ENCODE results near the gene PIGL.

PIGL gene

DNA sequence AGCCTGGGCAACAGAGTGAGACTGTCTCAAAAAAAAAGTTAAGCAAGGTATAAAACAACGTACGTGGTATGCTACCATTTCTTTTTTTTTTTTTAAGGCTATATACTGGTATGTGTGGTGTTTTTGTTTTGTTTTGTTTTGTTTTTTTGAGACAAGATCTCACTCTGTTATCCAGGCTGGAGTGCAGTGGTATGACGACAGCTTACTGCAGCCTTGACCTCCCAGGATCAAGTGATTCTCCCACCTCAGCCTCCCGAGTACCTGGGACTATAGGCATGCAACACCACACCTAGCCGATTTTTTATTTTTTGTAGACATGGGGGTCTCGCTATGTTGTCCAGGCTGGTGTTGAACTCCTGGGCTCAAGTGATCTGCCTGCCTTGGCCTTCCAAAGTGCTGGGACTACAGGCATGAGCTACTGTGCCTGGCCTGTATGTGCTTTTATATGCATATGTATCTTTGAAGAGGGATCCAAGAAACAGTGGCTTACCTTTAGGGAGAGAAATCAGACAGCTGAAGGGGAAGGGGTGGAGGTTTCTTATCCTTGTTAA lies 129.8 kb downstream of the PIGL start:
- H3K4me2 ChIP-seq (ENCODE audit: low read length) = no peak overlapping the region
- H3K9me3 ChIP-seq (replicated peaks; ENCODE audit: low read length) = no peaks in the 10 kb centered on the region
- no peaks in the 10 kb centered on the region for H3K27me3 ChIP-seq (ENCODE audit: control insufficient read depth, insufficient read depth, low read length)
- H3K4me3 ChIP-seq (ENCODE audit: low read length) = no peak overlapping the region
- no peak overlapping the region for H3K9ac ChIP-seq (ENCODE audit: low read depth, low read length)
- peaks cover 9% of the 10 kb centered on the region for H3K36me3 ChIP-seq (ENCODE audit: insufficient read depth, low read length)
- peaks cover 5% of the 10 kb centered on the region for H3K4me1 ChIP-seq (ENCODE audit: control insufficient read depth, insufficient read depth, low read length)

DNA sequence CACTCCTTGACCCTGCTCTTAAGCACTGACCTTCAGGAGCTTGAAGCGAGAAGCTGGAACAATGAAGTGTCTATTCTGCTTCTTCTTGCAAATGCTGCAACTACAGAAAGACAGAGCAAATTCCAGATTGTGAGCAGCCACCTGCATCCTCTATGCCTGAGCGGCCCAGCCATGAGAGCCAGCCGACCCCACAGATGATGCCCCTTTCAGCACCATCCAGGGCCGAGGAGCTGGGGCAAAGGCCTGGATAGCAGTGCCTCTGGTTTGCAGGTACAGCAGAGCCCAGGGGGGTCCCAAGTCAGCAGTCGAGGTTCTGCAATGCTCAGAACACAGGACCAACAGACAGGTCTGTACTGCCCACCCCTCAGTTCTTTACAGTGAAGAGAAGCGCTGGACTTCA lies 131.6 kb downstream of the PIGL start:
- Histone ChIP-seq H3K9ac (ENCODE audit: low read depth, low read length) (no peak overlapping the region), H3K27me3 (ENCODE audit: control insufficient read depth, insufficient read depth, low read length) (no peaks in the 10 kb centered on the region), H3K36me3 (ENCODE audit: insufficient read depth, low read length) (peaks cover 9% of the 10 kb centered on the region), H3K9me3 (replicated peaks; ENCODE audit: low read length) (no peaks in the 10 kb centered on the region), H3K4me3 (ENCODE audit: low read length) (no peak overlapping the region), H3K4me1 (ENCODE audit: control insufficient read depth, insufficient read depth, low read length) (peaks cover 8% of the 10 kb centered on the region), H3K4me2 (ENCODE audit: low read length) (no peak overlapping the region)

DNA sequence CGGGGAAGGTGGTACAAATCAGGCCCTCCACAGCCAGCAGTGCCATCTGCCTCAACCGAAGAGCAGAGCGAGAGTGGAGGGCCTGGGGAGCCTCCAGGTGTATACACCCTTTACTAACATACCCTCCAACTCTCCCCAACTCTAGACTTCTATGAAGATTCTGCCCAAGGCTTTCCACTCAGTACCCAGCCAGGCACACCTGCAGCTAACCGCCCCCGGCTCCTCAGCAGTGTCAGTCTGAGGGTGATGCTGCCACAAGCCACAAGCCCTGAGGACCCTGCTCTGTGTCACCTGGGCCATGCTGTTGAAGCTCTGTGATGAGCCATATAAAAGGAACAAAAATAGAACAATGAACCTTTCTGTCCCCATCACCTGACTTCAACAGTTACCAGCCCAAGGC lies 132.4 kb downstream of the PIGL start:
- Histone ChIP-seq H3K9ac (ENCODE audit: low read depth, low read length) (no peak overlapping the region), H3K4me3 (ENCODE audit: low read length) (no peak overlapping the region), H3K4me2 (ENCODE audit: low read length) (no peak overlapping the region), H3K36me3 (ENCODE audit: insufficient read depth, low read length) (peaks cover 5% of the 10 kb centered on the region), H3K4me1 (ENCODE audit: control insufficient read depth, insufficient read depth, low read length) (peaks cover 8% of the 10 kb centered on the region), H3K27me3 (ENCODE audit: control insufficient read depth, insufficient read depth, low read length) (no peaks in the 10 kb centered on the region), H3K9me3 (replicated peaks; ENCODE audit: low read length) (no peaks in the 10 kb centered on the region)

DNA sequence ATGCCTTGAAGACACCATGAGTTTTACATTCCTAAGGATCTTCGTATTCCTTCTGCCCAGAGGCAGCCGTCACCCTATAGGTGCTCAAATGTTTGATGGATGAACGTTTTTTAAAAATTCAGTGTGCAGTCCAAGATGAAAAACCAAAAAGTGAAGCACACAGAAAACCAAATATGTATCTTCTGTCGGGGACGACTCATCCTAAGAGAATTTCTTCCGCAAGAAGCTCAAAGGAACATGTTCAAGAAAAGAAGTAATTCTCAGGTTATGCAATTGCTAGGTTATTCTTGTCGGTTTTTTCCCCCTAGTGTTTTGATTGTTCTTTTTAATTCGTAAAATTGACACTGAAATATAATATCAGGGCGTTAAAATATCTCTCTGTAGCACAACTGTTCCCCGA lies 134.8 kb downstream of the PIGL start:
- H3K4me2 ChIP-seq (ENCODE audit: low read length) = peak overlapping the region; percentile 86
- no peaks in the 10 kb centered on the region for H3K27me3 ChIP-seq (ENCODE audit: control insufficient read depth, insufficient read depth, low read length)
- peak overlapping the region; percentile 68 for H3K9ac ChIP-seq (ENCODE audit: low read depth, low read length)
- H3K4me1 ChIP-seq (ENCODE audit: control insufficient read depth, insufficient read depth, low read length) = peaks cover 8% of the 10 kb centered on the region
- no peaks in the 10 kb centered on the region for H3K9me3 ChIP-seq (replicated peaks; ENCODE audit: low read length)
- H3K4me3 ChIP-seq (ENCODE audit: low read length) = peak overlapping the region; percentile 68
- H3K36me3 ChIP-seq (ENCODE audit: insufficient read depth, low read length) = peaks cover 4% of the 10 kb centered on the region

DNA sequence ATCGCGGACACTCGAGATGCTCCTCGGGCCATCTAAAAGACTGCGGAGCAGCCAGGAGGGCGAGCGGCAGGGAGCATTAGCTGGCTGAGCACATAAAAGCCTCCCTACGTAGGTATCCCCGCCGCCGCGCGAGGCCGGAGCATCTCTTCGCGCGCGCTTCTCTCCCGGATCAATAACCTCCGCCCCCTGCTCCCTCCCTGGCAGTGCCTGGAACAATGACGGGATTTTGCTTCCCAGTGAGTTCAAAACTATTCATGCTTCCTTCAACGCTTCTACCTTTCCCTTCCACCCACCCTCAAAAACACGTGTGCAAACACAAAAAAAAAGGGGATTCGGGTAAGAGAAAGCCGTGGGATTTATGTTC lies 135.3 kb downstream of the PIGL start:
- no peaks in the 10 kb centered on the region for H3K9me3 ChIP-seq (replicated peaks; ENCODE audit: low read length)
- peaks cover 8% of the 10 kb centered on the region for H3K4me1 ChIP-seq (ENCODE audit: control insufficient read depth, insufficient read depth, low read length)
- no peaks in the 10 kb centered on the region for H3K27me3 ChIP-seq (ENCODE audit: control insufficient read depth, insufficient read depth, low read length)
- peaks cover 4% of the 10 kb centered on the region for H3K36me3 ChIP-seq (ENCODE audit: insufficient read depth, low read length)
- peak overlapping the region; percentile 68 for H3K9ac ChIP-seq (ENCODE audit: low read depth, low read length)
- peak overlapping the region; percentile 86 for H3K4me2 ChIP-seq (ENCODE audit: low read length)
- peak overlapping the region; percentile 68 for H3K4me3 ChIP-seq (ENCODE audit: low read length)

DNA sequence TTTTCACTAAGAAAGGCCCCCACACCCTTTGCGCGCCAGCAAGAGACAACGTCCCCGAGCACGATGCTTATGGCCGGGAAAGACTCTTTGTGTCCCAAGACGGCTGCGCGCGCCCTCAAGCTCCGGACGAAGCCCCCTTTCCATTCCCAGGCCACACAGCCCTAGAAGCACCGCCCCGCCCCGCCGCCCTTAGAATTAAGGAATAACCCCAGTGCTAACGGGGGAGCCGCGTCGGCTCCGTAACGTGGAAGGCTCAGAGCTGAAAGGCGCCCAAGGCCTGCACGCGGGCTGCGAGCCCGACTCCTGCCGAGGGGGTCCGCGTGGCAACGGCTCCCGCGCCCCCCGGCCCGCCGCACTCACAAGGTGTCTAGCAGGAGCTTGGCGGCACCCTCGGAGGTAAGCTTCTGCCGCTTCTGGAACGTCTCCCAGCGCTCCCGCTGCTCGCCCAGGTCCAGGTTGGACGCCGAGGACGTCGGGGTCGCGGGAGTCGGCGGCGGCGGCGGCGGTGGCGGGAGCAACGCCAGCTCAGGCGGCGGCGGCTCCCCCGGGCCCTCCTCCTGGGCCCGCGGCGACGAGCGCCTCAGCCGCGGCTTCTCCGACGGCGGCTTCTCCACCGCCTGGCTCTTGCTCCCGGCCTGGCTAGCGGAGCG lies 135.8 kb downstream of the PIGL start:
- H3K4me2 ChIP-seq (ENCODE audit: low read length) = peak overlapping the region; percentile 86
- no peaks in the 10 kb centered on the region for H3K9me3 ChIP-seq (replicated peaks; ENCODE audit: low read length)
- H3K4me3 ChIP-seq (ENCODE audit: low read length) = peak overlapping the region; percentile 68
- H3K9ac ChIP-seq (ENCODE audit: low read depth, low read length) = peak overlapping the region; percentile 68
- H3K27me3 ChIP-seq (ENCODE audit: control insufficient read depth, insufficient read depth, low read length) = no peaks in the 10 kb centered on the region
- H3K36me3 ChIP-seq (ENCODE audit: insufficient read depth, low read length) = peaks cover 4% of the 10 kb centered on the region
- peaks cover 8% of the 10 kb centered on the region for H3K4me1 ChIP-seq (ENCODE audit: control insufficient read depth, insufficient read depth, low read length)

DNA sequence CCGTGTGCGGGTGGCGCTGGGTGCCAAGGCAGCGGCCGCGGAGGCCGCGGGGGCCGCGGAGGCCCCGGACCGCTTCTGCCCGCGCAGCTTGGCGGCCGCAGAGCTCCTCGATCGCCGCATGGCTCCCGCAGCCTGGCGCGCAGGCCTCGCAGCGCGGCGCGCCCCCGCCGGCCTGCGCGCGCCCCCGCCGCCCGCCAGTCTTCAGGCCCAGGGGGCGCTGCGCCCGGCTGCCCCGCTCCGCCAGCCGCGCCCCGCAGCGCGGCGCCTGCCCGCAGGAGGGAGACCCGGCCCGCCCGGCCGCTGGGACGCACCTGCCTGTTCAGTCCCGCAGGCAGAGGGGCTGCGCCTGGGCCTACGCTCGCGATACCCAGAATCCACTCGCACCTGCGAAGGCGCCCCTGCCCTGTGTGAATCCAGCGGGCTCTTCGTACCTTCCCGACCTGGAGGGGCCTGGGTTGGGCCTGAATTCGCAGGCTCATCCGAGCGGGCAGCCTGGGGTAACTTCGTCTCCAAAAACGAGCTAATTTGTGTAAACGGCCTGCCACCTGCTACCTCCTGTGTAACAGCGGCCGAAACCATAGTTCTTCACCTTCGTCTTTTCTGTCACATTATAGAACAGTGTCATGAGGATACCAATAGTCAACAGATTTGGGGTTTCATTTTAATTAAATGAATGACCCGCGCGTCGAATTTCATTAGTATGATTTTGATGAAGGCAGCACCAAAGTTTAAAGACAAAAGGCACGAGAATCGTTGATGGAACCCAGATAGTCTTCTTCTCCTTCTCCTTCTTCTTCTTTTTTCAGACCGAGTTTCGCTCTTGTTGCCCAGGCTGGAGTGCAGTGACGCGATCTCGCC lies 136.5 kb downstream of the PIGL start, which contains the start of gene CENPV:
CENPV (minus strand) TSS at position 153 of the 858 bp plus-strand sequence; CDS start at position 120, 33 bp downstream.
- H3K36me3 ChIP-seq (ENCODE audit: insufficient read depth, low read length) = peaks cover 1% of the 10 kb centered on the region

DNA sequence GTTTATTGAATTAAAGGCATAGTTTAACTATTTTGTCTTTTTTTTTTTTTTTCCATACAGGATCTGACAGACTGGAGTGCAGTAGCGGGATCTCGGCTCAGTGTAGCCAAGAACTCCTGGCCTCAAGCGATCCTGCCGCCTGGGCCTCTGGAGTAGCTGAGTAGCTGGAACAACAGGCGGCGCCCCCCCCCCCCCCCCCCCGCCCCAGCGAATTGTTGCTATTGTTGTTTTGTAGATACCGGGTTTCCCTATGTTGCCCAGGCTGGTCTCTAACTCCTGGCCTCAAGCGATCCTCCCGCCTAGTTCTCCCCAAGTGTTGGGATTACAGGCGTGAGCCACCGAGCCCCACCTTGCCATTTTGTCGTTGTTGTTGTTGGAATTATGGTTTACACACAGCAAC lies 137.6 kb downstream of the PIGL start:
- Histone ChIP-seq H3K4me3 (ENCODE audit: low read length) (no peak overlapping the region), H3K9me3 (replicated peaks; ENCODE audit: low read length) (no peaks in the 10 kb centered on the region), H3K9ac (ENCODE audit: low read depth, low read length) (no peak overlapping the region), H3K4me2 (ENCODE audit: low read length) (no peak overlapping the region), H3K4me1 (ENCODE audit: control insufficient read depth, insufficient read depth, low read length) (peaks cover 8% of the 10 kb centered on the region), H3K27me3 (ENCODE audit: control insufficient read depth, insufficient read depth, low read length) (no peaks in the 10 kb centered on the region), H3K36me3 (ENCODE audit: insufficient read depth, low read length) (no peaks in the 10 kb centered on the region)

More for the DNA sequence above, 136.5 kb downstream of the PIGL start, which contains the start of gene CENPV:
- peaks cover 8% of the 10 kb centered on the region for H3K4me1 ChIP-seq (ENCODE audit: control insufficient read depth, insufficient read depth, low read length)
- peak within 1 kb of the TSS; percentile 86 for H3K4me2 ChIP-seq (ENCODE audit: low read length)
- peak within 1 kb of the TSS; percentile 68 for H3K4me3 ChIP-seq (ENCODE audit: low read length)
- H3K27me3 ChIP-seq (ENCODE audit: control insufficient read depth, insufficient read depth, low read length) = no peaks in the 10 kb centered on the region
- H3K9ac ChIP-seq (ENCODE audit: low read depth, low read length) = peak within 1 kb of the TSS; percentile 68
- H3K9me3 ChIP-seq (replicated peaks; ENCODE audit: low read length) = no peaks in the 10 kb centered on the region

DNA sequence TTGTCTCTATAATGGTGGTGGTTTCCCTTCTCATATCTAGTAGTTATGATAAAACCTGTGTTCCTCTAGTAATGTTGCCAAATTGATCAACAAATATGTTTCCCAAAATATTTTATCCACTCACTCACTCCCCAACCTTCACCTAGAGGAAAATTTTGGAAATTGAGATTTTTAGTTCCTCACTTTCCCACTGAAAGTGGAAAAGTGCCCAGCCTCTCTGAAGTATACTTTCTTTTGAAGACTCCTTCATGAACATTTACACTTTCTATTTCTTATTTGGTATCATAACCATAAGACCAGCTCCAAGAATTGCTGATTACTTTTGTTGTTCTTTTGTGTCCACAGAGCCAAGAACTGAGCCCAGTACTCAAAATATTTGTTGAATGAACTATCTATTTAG lies 141.4 kb downstream of the PIGL start:
- Histone ChIP-seq H3K9me3 (replicated peaks; ENCODE audit: low read length) (no peaks in the 10 kb centered on the region), H3K4me2 (ENCODE audit: low read length) (no peak overlapping the region), H3K27me3 (ENCODE audit: control insufficient read depth, insufficient read depth, low read length) (no peaks in the 10 kb centered on the region), H3K36me3 (ENCODE audit: insufficient read depth, low read length) (no peaks in the 10 kb centered on the region), H3K4me1 (ENCODE audit: control insufficient read depth, insufficient read depth, low read length) (no peaks in the 10 kb centered on the region), H3K9ac (ENCODE audit: low read depth, low read length) (no peak overlapping the region), H3K4me3 (ENCODE audit: low read length) (no peak overlapping the region)

DNA sequence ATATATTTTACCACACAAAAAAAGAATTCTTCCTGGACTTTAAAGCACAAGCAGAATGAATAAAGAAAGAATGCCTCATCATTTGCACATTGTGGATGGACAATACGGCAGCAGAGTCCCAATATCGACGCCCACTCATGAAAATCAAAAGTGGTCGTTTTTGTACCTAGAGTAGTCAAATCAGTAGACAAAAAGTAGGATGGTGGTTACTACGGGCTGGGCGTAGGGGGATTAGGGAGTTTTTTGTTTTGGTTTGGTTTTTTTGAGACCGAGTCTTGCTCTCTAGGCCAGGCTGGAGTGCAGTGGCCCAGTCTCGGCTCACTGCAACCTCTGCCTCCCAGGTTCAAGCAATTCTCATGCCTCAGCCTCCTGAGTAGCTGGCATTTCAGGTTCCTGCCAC lies 144.9 kb downstream of the PIGL start:
- Histone ChIP-seq H3K9me3 (replicated peaks; ENCODE audit: low read length) (no peaks in the 10 kb centered on the region), H3K27me3 (ENCODE audit: control insufficient read depth, insufficient read depth, low read length) (no peaks in the 10 kb centered on the region)

DNA sequence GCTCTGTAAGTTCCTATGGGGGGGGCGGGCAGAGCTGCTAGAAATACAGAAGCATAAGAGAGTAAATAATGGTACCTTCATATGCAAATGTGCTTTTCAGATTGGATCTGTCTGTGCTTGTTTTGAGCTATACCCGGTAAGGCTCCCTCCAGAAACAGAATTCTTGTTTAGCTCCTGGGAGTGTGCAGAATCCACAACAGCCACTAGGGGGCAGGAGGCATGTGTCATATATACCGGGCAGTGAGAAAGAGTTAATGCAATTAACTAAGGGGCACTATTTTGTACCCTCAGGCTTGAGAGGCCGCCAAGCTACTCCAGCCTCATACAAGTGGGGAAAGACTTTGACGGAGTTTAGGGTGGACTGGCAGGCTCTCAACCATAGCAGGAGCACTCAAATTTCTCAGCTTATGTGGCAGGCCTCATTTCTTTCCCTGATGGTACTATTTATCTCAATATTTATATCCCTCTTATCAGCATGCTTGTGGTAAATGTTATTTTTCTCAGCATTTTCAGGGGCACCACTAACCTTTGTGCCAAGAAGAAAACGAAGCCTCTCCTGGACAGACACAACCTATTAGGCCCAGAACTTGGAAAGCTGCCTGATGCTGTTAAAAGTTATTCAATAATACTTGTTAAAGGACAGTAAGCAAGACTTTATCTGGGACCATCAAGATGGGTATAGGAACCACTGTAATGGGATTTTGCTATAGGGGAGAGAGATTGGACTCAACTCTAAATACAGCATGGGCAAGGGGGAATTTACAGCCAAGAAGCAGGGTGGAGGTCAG lies 146.9 kb downstream of the PIGL start:
- Histone ChIP-seq H3K36me3 (ENCODE audit: insufficient read depth, low read length) (no peaks in the 10 kb centered on the region), H3K4me1 (ENCODE audit: control insufficient read depth, insufficient read depth, low read length) (no peaks in the 10 kb centered on the region), H3K9ac (ENCODE audit: low read depth, low read length) (peak overlapping the region; percentile 45), H3K27me3 (ENCODE audit: control insufficient read depth, insufficient read depth, low read length) (no peaks in the 10 kb centered on the region), H3K4me2 (ENCODE audit: low read length) (no peak overlapping the region), H3K4me3 (ENCODE audit: low read length) (no peak overlapping the region), H3K9me3 (replicated peaks; ENCODE audit: low read length) (no peaks in the 10 kb centered on the region)

More for the DNA sequence above, 144.9 kb downstream of the PIGL start:
- no peak overlapping the region for H3K4me3 ChIP-seq (ENCODE audit: low read length)
- no peaks in the 10 kb centered on the region for H3K36me3 ChIP-seq (ENCODE audit: insufficient read depth, low read length)
- no peaks in the 10 kb centered on the region for H3K4me1 ChIP-seq (ENCODE audit: control insufficient read depth, insufficient read depth, low read length)
- no peak overlapping the region for H3K4me2 ChIP-seq (ENCODE audit: low read length)
- H3K9ac ChIP-seq (ENCODE audit: low read depth, low read length) = no peak overlapping the region
